Adipocyte (in vitro differentiated cells): Measurements from ENCODE around the gene AAMDC.

Experiments used
- DNase-seq: peaks from one replicate; pipeline ENCODE4 v3.0.0-alpha.2; 2015; ENCODE audit warnings: low read depth
- H3K27me3 ChIP-seq: replicated peaks from 2 replicates; pipeline ENCODE4 v1.7.0; 2013; ENCODE audit warnings: mild to moderate bottlenecking, low read length, moderate library complexity; ENCODE audit not compliant: control insufficient read depth, insufficient read depth
- H3K36me3 ChIP-seq: 2 replicates; pipeline ENCODE4 v1.7.0; 2013; ENCODE audit warnings: low read length, mild to moderate bottlenecking, moderate library complexity; ENCODE audit not compliant: control insufficient read depth, insufficient read depth, severe bottlenecking
- H3K4me1 ChIP-seq: 2 replicates; pipeline ENCODE4 v1.7.0; 2013; ENCODE audit warnings: mild to moderate bottlenecking, low read length, moderate library complexity; ENCODE audit not compliant: control insufficient read depth, insufficient read depth
- H3K4me3 ChIP-seq: 2 replicates; pipeline ENCODE4 v1.7.0; 2013; ENCODE audit warnings: mild to moderate bottlenecking, low read length, moderate library complexity
- H3K9ac ChIP-seq: 2 replicates; pipeline ENCODE4 v1.7.0; 2013; ENCODE audit warnings: mild to moderate bottlenecking, low read length, moderate library complexity
- H3K9me3 ChIP-seq: 2 replicates; pipeline ENCODE4 v1.7.0; 2013; ENCODE audit warnings: mild to moderate bottlenecking, low read length, moderate library complexity; ENCODE audit not compliant: control insufficient read depth

Gene AAMDC

DNA sequence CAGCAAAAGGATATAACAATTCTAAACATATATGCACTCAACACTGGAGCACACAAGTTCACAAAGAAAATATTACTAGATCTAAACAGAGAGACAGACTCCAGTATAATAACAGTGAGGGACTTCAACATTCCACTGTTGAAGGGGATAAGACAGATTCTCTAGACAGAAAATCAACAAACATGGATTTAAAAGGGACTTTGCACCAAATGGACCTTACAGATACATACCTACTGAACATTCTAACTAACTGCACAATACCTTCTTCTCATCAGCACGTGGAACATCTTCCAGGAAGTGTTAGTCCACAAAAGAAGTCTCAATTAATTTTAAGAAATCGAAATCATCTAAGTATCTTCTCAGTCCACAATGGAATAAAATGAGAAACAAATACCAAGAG is 27.0 kb upstream of the AAMDC start:
- Histone ChIP-seq H3K9me3 (no peaks in the 10 kb centered on the region), H3K36me3 (no peaks in the 10 kb centered on the region), H3K4me1 (peaks cover 3% of the 10 kb centered on the region), H3K4me3 (no peak overlapping the region), H3K27me3 (no peaks in the 10 kb centered on the region), H3K9ac (no peak overlapping the region)
- DNase-seq = no peak

DNA sequence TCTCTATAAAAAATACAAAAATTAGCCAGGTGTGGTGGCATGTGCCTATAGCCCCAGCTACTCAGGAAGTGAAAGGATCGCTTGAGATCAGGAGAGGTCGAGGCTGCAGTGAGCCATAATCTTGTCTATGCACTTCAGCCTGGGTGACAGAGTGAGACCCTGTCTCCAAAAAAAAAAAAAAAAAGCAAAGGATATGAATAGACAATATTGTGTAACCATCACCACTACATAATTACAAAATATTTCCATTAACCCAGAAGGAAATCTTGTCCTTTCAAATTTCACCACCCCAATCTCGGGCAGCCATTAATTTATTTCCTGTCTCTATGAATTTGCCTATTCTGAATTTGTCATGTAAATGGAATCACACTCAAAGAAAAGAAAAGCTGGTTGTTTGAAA is 21.6 kb upstream of the AAMDC start:
- DNase-seq = peak; percentile 20
- Histone ChIP-seq H3K4me1 (peaks cover 12% of the 10 kb centered on the region), H3K9ac (no peak overlapping the region), H3K36me3 (no peaks in the 10 kb centered on the region), H3K4me3 (no peak overlapping the region), H3K9me3 (no peaks in the 10 kb centered on the region), H3K27me3 (no peaks in the 10 kb centered on the region)

DNA sequence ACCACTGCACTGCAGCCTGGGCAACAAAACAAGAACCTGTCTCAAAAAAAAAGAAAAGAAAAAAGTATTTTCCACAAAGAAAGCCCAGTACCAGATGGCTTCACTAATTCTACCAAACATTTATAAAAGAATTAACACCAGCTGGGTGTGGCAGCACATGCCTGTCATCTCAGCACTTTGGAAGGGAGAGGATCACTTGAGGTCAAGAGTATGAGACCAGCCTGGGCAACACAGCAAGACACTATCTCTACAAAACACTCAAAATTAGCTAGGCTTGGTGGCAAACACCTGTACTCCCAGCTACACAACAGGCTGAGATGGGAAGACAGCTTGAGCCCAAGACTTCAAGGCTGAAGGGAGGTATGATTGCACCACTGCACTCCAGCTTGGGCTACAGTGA is 20.5 kb upstream of the AAMDC start:
- no peak for DNase-seq
- H3K27me3 ChIP-seq = no peaks in the 10 kb centered on the region
- H3K4me3 ChIP-seq = no peak overlapping the region
- H3K36me3 ChIP-seq = no peaks in the 10 kb centered on the region
- H3K9me3 ChIP-seq = no peaks in the 10 kb centered on the region
- H3K9ac ChIP-seq = no peak overlapping the region
- peaks cover 12% of the 10 kb centered on the region for H3K4me1 ChIP-seq

DNA sequence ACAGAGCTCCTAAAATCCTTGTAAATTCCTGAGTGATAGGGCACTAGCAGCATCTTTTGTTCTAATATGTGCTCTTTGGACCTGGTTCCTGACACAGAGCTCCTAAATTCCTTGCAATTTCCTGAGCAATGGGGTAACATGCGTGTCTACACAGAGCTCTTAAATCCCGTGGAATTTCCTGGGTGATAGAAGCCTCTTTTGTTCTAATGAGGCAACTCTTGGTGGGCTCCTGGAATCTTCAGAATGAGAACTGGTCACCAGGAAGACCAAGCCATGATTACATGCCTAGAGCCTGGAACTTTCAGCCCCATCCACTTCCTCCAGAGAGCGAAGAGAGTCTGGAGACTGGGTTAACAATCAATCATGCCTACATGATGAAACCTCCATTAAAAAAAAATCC is 19.5 kb upstream of the AAMDC start:
- H3K36me3 ChIP-seq = no peaks in the 10 kb centered on the region
- H3K4me3 ChIP-seq = no peak overlapping the region
- no peaks in the 10 kb centered on the region for H3K9me3 ChIP-seq
- peaks cover 12% of the 10 kb centered on the region for H3K4me1 ChIP-seq
- no peak for DNase-seq
- H3K27me3 ChIP-seq = no peaks in the 10 kb centered on the region
- no peak overlapping the region for H3K9ac ChIP-seq

DNA sequence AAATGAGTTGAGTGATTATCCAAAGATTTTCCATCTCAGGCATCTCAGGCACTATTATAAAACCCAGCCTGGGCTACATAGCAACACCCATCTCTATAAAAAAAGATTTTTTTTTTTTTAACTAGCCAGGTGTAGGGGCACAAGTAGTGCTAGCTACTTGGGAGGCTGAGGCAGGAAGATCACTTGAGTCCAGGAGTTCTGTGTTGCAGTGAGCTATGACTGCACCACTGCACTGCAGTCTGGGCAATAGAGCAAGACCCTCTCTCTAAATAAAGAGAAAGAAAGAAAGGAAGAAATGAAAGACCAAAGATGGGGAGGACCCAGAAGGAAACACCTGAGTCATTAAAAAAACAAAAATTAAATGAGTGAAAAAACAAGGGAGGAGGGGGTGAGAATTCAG is 14.5 kb upstream of the AAMDC start:
- no peak for DNase-seq
- Histone ChIP-seq H3K27me3 (no peaks in the 10 kb centered on the region), H3K4me1 (no peaks in the 10 kb centered on the region), H3K4me3 (no peak overlapping the region), H3K9ac (no peak overlapping the region), H3K9me3 (no peaks in the 10 kb centered on the region), H3K36me3 (no peaks in the 10 kb centered on the region)

DNA sequence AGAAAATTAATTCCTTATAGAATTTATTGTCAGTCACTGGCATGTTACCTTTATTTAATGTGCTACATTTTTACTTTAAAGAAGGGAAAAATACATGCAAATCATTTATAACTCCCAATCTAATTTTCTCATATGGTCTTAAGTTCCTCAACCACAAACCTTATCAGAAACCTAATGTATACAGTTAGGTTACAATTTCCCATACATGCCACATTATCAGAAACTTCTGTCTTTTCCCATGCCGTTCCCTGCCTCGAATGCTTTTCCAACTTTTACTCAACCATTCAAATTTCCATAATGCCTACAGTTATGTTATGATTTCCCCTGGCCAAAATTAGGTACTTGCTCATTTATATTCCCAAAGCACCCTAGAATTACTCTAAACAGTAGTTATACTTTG is 14.0 kb upstream of the AAMDC start:
- Histone ChIP-seq H3K9ac (no peak overlapping the region), H3K36me3 (no peaks in the 10 kb centered on the region), H3K27me3 (no peaks in the 10 kb centered on the region), H3K9me3 (no peaks in the 10 kb centered on the region), H3K4me1 (no peaks in the 10 kb centered on the region), H3K4me3 (no peak overlapping the region)
- no peak for DNase-seq

DNA sequence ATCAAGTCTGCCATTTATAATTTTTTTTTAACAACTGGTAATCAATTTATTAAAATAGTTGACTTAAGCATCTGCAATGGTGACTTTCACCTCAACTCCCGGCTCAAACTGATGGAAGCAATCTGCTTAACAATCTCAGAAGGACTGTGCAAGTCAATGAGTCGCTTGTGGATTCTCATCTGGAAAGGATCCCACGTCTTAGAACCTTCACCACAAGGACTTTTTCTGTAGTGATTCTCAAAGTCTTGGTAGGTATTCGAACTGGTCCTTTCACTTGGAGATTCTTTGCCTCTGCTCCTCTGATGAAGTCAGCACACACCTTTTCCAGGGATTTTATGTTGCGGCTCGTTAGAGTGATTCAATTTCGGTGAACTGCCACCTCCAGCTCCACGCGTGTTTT is 7.7 kb upstream of the AAMDC start:
- Histone ChIP-seq H3K36me3 (no peaks in the 10 kb centered on the region), H3K9me3 (no peaks in the 10 kb centered on the region), H3K4me3 (no peak overlapping the region), H3K4me1 (peaks cover 11% of the 10 kb centered on the region), H3K9ac (no peak overlapping the region), H3K27me3 (no peaks in the 10 kb centered on the region)
- no peak for DNase-seq

DNA sequence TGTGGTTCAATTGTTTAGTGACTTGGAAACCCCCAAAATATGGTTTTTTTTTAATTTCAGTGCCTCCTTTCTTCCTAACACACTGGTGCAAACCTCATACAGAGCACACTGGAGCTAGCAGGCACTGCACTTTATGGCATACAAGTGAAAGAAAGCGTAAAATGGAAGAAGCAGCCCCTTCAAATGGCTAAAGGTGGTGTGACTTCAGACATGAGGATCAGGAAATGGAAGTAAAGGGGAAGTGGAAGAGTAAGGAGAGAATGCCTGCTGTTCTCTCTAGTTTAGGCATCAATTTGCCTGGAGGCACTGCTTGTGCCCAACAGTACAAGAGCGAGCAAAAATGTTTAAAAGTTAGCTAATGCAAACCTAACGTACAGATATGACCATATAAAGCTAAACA is 6.1 kb upstream of the AAMDC start:
- no peaks in the 10 kb centered on the region for H3K9me3 ChIP-seq
- H3K9ac ChIP-seq = no peak overlapping the region
- DNase-seq = no peak
- no peak overlapping the region for H3K4me3 ChIP-seq
- H3K27me3 ChIP-seq = no peaks in the 10 kb centered on the region
- no peaks in the 10 kb centered on the region for H3K36me3 ChIP-seq
- peaks cover 17% of the 10 kb centered on the region for H3K4me1 ChIP-seq

DNA sequence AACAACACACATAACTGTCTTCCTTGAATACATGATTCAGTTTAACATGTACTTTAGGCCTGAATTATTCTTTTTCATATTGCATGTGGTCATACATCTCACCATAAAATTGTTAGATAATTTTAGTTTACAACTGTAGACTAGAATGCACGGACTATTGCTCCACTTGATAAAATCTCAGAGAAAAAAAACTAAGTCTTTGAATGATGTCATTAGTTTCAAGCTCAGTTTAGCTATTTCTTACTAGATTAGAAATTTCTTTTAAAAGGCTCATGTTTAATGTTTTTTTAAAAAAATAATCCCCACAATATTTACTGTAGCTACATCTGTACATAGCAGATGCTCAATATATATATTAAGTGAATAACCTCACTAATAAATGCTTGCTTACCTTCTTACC is 5.5 kb upstream of the AAMDC start:
- Histone ChIP-seq H3K4me1 (peaks cover 17% of the 10 kb centered on the region), H3K9ac (no peak overlapping the region), H3K36me3 (no peaks in the 10 kb centered on the region), H3K27me3 (no peaks in the 10 kb centered on the region), H3K9me3 (no peaks in the 10 kb centered on the region), H3K4me3 (no peak overlapping the region)
- DNase-seq = no peak

DNA sequence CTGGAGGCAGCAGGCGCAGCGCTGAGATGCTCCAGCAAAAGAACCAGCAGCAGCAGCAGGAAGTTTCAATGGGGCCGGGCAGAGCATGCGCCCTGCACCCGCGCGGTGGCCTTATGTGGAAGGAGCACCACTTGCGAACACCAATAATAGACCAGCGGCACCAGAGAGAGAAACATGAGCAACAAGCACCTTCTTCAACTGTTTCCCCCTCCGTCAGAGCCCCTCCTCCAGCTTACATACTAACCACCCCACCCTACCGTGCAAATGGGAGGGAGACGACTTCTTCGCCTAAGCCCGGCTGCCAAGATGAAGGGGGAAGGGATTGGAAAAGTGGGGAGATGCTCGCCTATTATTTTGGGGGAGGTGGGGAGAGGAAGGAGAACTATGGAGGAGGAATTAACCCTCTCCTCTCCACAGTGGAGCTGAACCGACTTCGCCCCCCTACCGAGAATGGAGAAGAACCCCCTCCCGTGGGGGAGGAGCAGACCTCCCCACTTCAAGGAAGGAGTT is 1.5 kb upstream of the AAMDC start:
- H3K36me3 ChIP-seq = no peaks in the 10 kb centered on the region
- H3K27me3 ChIP-seq = no peaks in the 10 kb centered on the region
- peak; percentile 93 for DNase-seq

DNA sequence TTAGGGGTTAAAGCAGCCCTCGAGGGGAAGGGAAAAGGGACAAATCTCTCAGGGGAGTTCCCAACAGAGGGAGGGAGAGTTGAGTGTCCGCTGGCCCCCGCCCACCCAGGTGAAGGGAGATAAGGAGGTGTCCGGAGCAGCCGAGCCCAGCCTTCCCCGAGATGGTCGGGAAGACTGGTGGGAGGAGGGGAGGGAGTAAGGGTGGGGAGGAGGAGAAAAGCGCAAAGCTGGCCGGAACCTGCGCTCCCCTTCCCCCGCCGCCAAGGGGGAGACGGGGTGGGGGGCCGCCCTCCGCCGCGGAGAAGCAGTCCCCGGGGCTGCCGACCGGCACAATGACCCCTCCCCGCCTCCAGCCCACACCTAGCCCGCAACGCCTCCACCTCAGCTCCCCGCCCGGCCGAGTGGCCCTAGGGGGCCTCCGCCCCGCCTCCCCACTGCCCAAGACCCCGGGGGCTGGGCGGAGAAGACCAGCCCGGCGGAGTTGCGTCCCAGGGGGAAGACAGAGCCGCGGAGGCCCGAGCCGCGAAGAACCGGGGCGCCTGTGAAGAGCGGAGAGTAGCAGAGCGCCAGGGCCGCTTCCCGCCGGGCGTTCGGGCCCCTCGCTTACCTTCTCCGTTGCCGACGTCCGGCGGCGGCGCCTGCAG is 901 bp upstream of the AAMDC start:
- no peaks in the 10 kb centered on the region for H3K27me3 ChIP-seq
- peak overlapping the region; percentile 99 for H3K4me3 ChIP-seq
- H3K36me3 ChIP-seq = no peaks in the 10 kb centered on the region
- peak; percentile 70 for DNase-seq
- peak overlapping the region; percentile 98 for H3K9ac ChIP-seq
- peaks cover 44% of the 10 kb centered on the region for H3K4me1 ChIP-seq
- H3K9me3 ChIP-seq = no peaks in the 10 kb centered on the region

More for the DNA sequence above, 1.5 kb upstream of the AAMDC start:
- Histone ChIP-seq H3K4me3 (peak overlapping the region; percentile 99), H3K4me1 (peaks cover 42% of the 10 kb centered on the region), H3K9me3 (no peaks in the 10 kb centered on the region), H3K9ac (peak overlapping the region; percentile 98)

DNA sequence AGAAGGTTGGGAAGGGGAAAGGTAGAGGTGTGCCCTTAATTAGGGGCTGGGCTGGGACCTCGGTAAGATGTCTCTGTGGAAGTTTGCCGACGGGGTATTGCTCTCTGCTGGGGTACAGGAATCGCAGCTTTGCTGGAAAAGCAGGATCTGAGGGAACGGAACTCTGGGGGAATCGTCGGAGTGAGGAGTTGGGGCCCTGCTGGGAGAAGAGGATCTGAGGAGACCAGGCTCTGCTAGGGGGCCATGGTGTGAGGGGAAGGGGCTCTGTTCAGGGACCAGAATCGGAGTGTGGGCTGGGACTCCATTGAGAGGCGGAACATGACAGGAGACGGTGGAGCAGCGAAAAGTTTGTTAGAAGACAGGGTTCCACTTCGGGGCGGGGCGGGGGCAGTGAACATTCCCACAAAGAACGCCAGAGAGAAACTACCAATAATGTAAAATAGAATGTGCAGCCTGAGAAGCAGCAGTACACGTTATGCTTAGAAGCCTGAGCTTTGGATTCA is 456 bp downstream of the AAMDC start:
- Histone ChIP-seq H3K9me3 (no peaks in the 10 kb centered on the region), H3K4me1 (peaks cover 44% of the 10 kb centered on the region), H3K9ac (peak overlapping the region; percentile 97), H3K36me3 (no peaks in the 10 kb centered on the region), H3K27me3 (no peaks in the 10 kb centered on the region), H3K4me3 (peak overlapping the region; percentile 99)
- peak; percentile 70 for DNase-seq
